ENCODE results near the gene SIGLEC8. TPM values are rescaled to one million over a fixed set of nuclear protein-coding genes. Genes with fewer than 3 reads are reported as not detected.
"Not testable (repeated sequence)": the region's sequence is repeated elsewhere in the genome, so short reads cannot be mapped to it uniquely, and the experiment has no call there.

The SIGLEC8 gene
- total RNA-seq, 3 donors from 2014 or later: 0.46 to 2.0 (median 1.5) TPM

DNA sequence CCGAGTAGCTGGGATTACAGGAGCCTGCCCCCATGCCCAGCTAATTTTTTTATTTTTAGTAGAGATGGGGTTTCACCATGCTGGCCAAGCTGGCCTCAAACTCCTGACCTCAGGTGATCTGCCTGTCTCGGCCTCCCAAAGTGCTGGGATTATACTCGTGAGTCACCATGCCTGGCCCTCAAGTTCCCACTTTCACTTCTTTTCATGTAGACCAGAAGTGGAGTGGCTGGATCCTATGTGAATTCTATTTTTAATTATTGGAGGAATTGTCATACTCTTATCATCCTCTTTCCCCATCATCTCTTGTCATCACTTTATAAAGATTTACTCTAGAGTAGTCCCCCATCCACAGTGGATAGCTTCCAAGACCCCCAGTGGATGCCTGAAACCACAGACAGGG lies 28.0 kb downstream of the SIGLEC8 start:
- no peak for ATAC-seq
- Histone ChIP-seq H3K36me3 (ENCODE audit: low read depth) (no peaks in the 10 kb centered on the region), H3K9me3 (no peaks in the 10 kb centered on the region), H3K4me3 (no peak overlapping the region), H3K4me1 (ENCODE audit: low read depth) (no peaks in the 10 kb centered on the region)
- intact Hi-C loops (cut with DNase I, micrococcal nuclease): loop anchor here in 1 of 2 donors (10.0 kb wide), 1 partner anchor 95 kb away; no protein-coding TSS in a partner anchor
- TF ChIP-seq, protein P1, sequence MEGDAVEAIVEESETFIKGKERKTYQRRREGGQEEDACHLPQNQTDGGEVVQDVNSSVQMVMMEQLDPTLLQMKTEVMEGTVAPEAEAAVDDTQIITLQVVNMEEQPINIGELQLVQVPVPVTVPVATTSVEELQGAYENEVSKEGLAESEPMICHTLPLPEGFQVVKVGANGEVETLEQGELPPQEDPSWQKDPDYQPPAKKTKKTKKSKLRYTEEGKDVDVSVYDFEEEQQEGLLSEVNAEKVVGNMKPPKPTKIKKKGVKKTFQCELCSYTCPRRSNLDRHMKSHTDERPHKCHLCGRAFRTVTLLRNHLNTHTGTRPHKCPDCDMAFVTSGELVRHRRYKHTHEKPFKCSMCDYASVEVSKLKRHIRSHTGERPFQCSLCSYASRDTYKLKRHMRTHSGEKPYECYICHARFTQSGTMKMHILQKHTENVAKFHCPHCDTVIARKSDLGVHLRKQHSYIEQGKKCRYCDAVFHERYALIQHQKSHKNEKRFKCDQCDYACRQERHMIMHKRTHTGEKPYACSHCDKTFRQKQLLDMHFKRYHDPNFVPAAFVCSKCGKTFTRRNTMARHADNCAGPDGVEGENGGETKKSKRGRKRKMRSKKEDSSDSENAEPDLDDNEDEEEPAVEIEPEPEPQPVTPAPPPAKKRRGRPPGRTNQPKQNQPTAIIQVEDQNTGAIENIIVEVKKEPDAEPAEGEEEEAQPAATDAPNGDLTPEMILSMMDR (IDR thresholded peaks at IDR 0.05): no peak
- no peak for DNase-seq

DNA sequence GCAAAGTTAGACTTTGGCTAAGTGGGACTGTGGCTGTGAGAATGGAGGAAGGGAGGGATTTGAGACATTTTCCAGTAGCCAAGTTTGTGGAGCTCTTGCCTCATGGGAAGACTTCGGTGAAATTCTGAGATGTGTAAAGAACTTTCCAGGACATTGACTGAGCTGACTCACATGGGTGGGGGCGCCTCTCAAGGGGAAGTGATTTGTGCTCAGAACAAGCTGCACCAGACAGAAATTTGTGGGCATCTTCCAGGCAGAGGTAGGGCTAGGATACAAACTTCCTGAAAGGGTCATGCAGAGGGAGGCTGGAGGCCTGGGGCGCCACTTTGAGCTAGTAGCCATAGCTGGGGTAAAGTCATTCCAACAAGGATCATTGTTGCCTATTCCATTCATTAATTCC lies 31.1 kb downstream of the SIGLEC8 start:
- intact Hi-C loops (cut with DNase I, micrococcal nuclease): no loop called here
- Histone ChIP-seq H3K36me3 (ENCODE audit: low read depth) (no peaks in the 10 kb centered on the region), H3K4me3 (no peak overlapping the region), H3K9me3 (no peaks in the 10 kb centered on the region), H3K4me1 (ENCODE audit: low read depth) (no peaks in the 10 kb centered on the region)
- no peak for DNase-seq
- TF ChIP-seq, protein P1 (IDR thresholded peaks at IDR 0.05): no peak
- ATAC-seq: no peak

GRCh38 chr19:51422053-51422448 lies 36.2 kb downstream of the SIGLEC8 start:
- no peaks in the 10 kb centered on the region for H3K36me3 ChIP-seq (ENCODE audit: low read depth)
- intact Hi-C loops (cut with DNase I, micrococcal nuclease): no loop called here
- no peaks in the 10 kb centered on the region for H3K4me1 ChIP-seq (ENCODE audit: low read depth)
- no peaks in the 10 kb centered on the region for H3K9me3 ChIP-seq
- no peak overlapping the region for H3K4me3 ChIP-seq
- ATAC-seq: peak; percentile 98
- TF ChIP-seq, protein P1 (IDR thresholded peaks at IDR 0.05): peak; percentile 100
- DNase-seq: peak; percentile 86 to 96 (median 92)

GRCh38 chr19:51421229-51422052 lies 36.8 kb downstream of the SIGLEC8 start:
- H3K4me1 ChIP-seq (ENCODE audit: low read depth): no peaks in the 10 kb centered on the region
- ATAC-seq: no peak
- TF ChIP-seq, protein P1 (IDR thresholded peaks at IDR 0.05): no peak
- intact Hi-C loops (cut with DNase I, micrococcal nuclease): no loop called here
- DNase-seq: no peak
- H3K9me3 ChIP-seq: no peaks in the 10 kb centered on the region
- H3K36me3 ChIP-seq (ENCODE audit: low read depth): no peaks in the 10 kb centered on the region
- no peak overlapping the region for H3K4me3 ChIP-seq

GRCh38 chr19:51420511-51420910 lies 37.7 kb downstream of the SIGLEC8 start:
- DNase-seq; H3K36me3 ChIP-seq (ENCODE audit: low read depth); ATAC-seq; H3K9me3 ChIP-seq; H3K4me3 ChIP-seq; intact Hi-C loops (cut with DNase I, micrococcal nuclease); H3K4me1 ChIP-seq (ENCODE audit: low read depth): not testable (repeated sequence)

- Histone ChIP-seq H3K36me3 (ENCODE audit: low read depth) (no peaks in the 10 kb centered on the region), H3K9me3 (no peaks in the 10 kb centered on the region), H3K4me3 (no peak overlapping the region), H3K4me1 (ENCODE audit: low read depth) (no peaks in the 10 kb centered on the region)
- TF ChIP-seq, protein P1 (IDR thresholded peaks at IDR 0.05): no peak
- DNase-seq: no peak
- no peak for ATAC-seq
- intact Hi-C loops (cut with DNase I, micrococcal nuclease): no loop called here
Measured at GRCh38 chr19:51418707-51419106, 39.5 kb downstream of the SIGLEC8 start.
